Kidney (tissue), 14 donors: ENCODE measurements around the gene IDI1. TPM values are rescaled to one million over a fixed set of nuclear protein-coding genes. Genes with fewer than 3 reads are reported as not detected.
"Not testable (repeated sequence)": the region's sequence is repeated elsewhere in the genome, so short reads cannot be mapped to it uniquely, and the experiment has no call there.

Experiments
- DNase-seq, 5 donors: peaks; one replicate each; pipeline ENCODE4 v3.0.0-alpha.2; 2013 to 2020
- FAIRE-seq: peaks from 2 replicates; lab custom pipeline; 2012; peaks lifted over from hg19 to GRCh38; lab: Jason Lieb, UNC
- H3K27ac ChIP-seq, 2 donors: one replicate each; pipeline ENCODE4 v1.7.0; 2013; ENCODE audit warnings: low read depth in 2 of 2, low read length in 2 of 2, inconsistent platforms in 1 of 2
- H3K27me3 ChIP-seq: one replicate; pipeline ENCODE4 v1.7.1; 2013; ENCODE audit warnings: low read length, inconsistent platforms; ENCODE audit not compliant: control insufficient read depth, insufficient read depth
- H3K36me3 ChIP-seq, 3 donors: one replicate each; pipeline versions ENCODE4 v1.7.0 to v1.7.1; 2013; ENCODE audit warnings: low read length in 3 of 3, control low read depth in 1 of 3, inconsistent platforms in 1 of 3; ENCODE audit not compliant: insufficient read depth in 3 of 3, control insufficient read depth in 2 of 3
- H3K4me1 ChIP-seq, 3 donors: one replicate each; pipeline versions ENCODE4 v1.7.0 to v1.7.1; 2013; ENCODE audit warnings: low read length in 3 of 3, inconsistent platforms in 1 of 3, low read depth in 1 of 3; ENCODE audit not compliant: control insufficient read depth in 2 of 3, insufficient read depth in 2 of 3
- H3K4me3 ChIP-seq, 3 donors: one replicate each; pipeline versions ENCODE4 v1.7.0 to v1.8.1; 2013; ENCODE audit warnings: low read length in 3 of 3, control low read depth in 1 of 3, inconsistent platforms in 1 of 3
- H3K9ac ChIP-seq, 3 donors: one replicate each; pipeline versions ENCODE4 v1.7.0 to v1.7.1; 2013; ENCODE audit warnings: low read length in 3 of 3, control low read depth in 1 of 3, inconsistent platforms in 1 of 3
- H3K9me3 ChIP-seq, 3 donors: one replicate each; pipeline versions ENCODE4 v1.7.0 to v1.7.1; 2013; ENCODE audit warnings: low read length in 3 of 3, control low read depth in 1 of 3, inconsistent platforms in 1 of 3; ENCODE audit not compliant: control insufficient read depth in 2 of 3, insufficient read depth in 1 of 3
- CTCF ChIP-seq: IDR thresholded peaks from 3 replicates; pipeline ENCODE4 v1.5.1; 2012; ENCODE audit warnings: mild to moderate bottlenecking, moderate library complexity, borderline replicate concordance; ENCODE audit not compliant: insufficient read depth; ENCODE audit errors: extremely low read depth
- intact Hi-C: fragments of 100-400 bp; cut with DNase I; formaldehyde crosslinking; loops from one replicate; pipeline ENCODE4 v1.11.1; 2022
- polyA plus RNA-seq: library from polyadenylated mRNA; stranded (reverse); fragments of 350-450 nt; fragmentation: Illumina TruSeq; extraction: RNeasy Lipid Tissue Mini Kit (QIAGEN cat#74804); gene quantifications from one replicate; pipeline ENCODE4 v1.2.3, GENCODE V29; 2014; ENCODE audit warnings: low read depth, low replicate concordance; ENCODE audit not compliant: insufficient read depth
- total RNA-seq: library from RNA; stranded (reverse); fragmentation: NEBNext Ultra II Directional; extraction: Animal tissue kit (Norgen Biotek cat#: 25700); gene quantifications from one replicate; pipeline ENCODE4 v1.2.1, GENCODE V29; 2021
- donor health status: control.
- donor health status: control.
- donor health status: control.
- donor health status: control.
- donor health status: control.
- donor health status: DM: yes; HTN: yes; CAD: no.
- donor health status: Normal renal cell carcinoma (clear cell type).

IDI1 gene
- total and polyA plus RNA-seq, 2 donors from 2014 or later: 27.5 to 59.7 TPM

GRCh38 chr10:1043532-1043995 lies 5.4 kb downstream of the IDI1 start:
- peaks cover 0 to 12% (median 3%) of the 10 kb centered on the region in 3 donors for H3K36me3 ChIP-seq
- no peak for FAIRE-seq
- H3K27me3 ChIP-seq: no peaks in the 10 kb centered on the region
- H3K27ac ChIP-seq: peak overlapping the region in 1 of 2 donors; percentile 59
- no peaks in the 10 kb centered on the region for H3K9me3 ChIP-seq
- intact Hi-C loops: no loop called here
- DNase-seq: peak in 1 of 5 donors; percentile 10
- no peak overlapping the region for H3K4me3 ChIP-seq
- peaks cover 0 to 10% (median 8%) of the 10 kb centered on the region in 3 donors for H3K4me1 ChIP-seq
- TF ChIP-seq CTCF: no peak
- H3K9ac ChIP-seq: no peak overlapping the region

GRCh38 chr10:1041514-1041913 lies 7.4 kb downstream of the IDI1 start:
- H3K9ac ChIP-seq: no peak overlapping the region
- no peak for TF ChIP-seq CTCF
- no peak for DNase-seq
- no peak overlapping the region for H3K4me3 ChIP-seq
- H3K9me3 ChIP-seq: no peaks in the 10 kb centered on the region
- no peak for FAIRE-seq
- H3K27ac ChIP-seq: no peak overlapping the region
- no peaks in the 10 kb centered on the region for H3K27me3 ChIP-seq
- intact Hi-C loops: no loop called here
- H3K36me3 ChIP-seq: peaks cover 3 to 15% (median 4%) of the 10 kb centered on the region in 3 donors
- H3K4me1 ChIP-seq: peaks cover 0 to 4% (median 0%) of the 10 kb centered on the region in 3 donors

GRCh38 chr10:1040133-1040532 lies 8.8 kb downstream of the IDI1 start:
- Histone ChIP-seq H3K27me3 (no peaks in the 10 kb centered on the region), H3K4me3 (no peak overlapping the region), H3K4me1 (no peaks in the 10 kb centered on the region), H3K9ac (no peak overlapping the region), H3K9me3 (no peaks in the 10 kb centered on the region), H3K27ac (no peak overlapping the region), H3K36me3 (peaks cover 3 to 15% (median 4%) of the 10 kb centered on the region in 3 donors)
- no peak for TF ChIP-seq CTCF
- intact Hi-C loops: no loop called here
- no peak for DNase-seq
- no peak for FAIRE-seq

- DNase-seq, H3K4me1 ChIP-seq, H3K9ac ChIP-seq, intact Hi-C loops, FAIRE-seq, H3K9me3 ChIP-seq, H3K27me3 ChIP-seq, H3K4me3 ChIP-seq, H3K27ac ChIP-seq: not testable (repeated sequence)
- peaks cover 3 to 15% (median 4%) of the 10 kb centered on the region in 3 donors for H3K36me3 ChIP-seq
Observed at GRCh38 chr10:1038769-1039168, 10.2 kb downstream of the IDI1 start.
